Bronchus fibroblast of lung (primary cell): ENCODE measurements around the gene IBA57. TPM values are rescaled to one million over a fixed set of nuclear protein-coding genes. Genes with fewer than 3 reads are reported as not detected.

Source experiments
- total RNA-seq: library from RNA; depleted of rRNA; stranded (reverse); fragments of >200 nt; gene quantifications from 2 replicates; pipeline ENCODE4 v1.2.3, GENCODE V29; 2015

The IBA57 gene
- 1.5 and 6.6 TPM in 2 replicates for total RNA-seq

GRCh38 chr1:228165372-228166169 lies at the start of gene IBA57:
Gene IBA57 (plus strand): TSS chr1:228165804. CDS start chr1:228165817, 13 bp downstream.

GRCh38 chr1:228139931-228140723 lies 25.5 kb upstream of the IBA57 start, which contains the start of gene GUK1:
Gene GUK1 (plus strand): TSS chr1:228140279. CDS start chr1:228140303, 24 bp downstream.

GRCh38 chr1:228149406-228150119 lies 16.0 kb upstream of the IBA57 start, which contains the start of gene GJC2:
Gene GJC2 (plus strand): TSS chr1:228149930. CDS start chr1:228157759, 7,829 bp downstream.

GRCh38 chr1:228207851-228208821 lies 42.5 kb downstream of the IBA57 start, which contains the start of gene OBSCN:
Gene OBSCN (plus strand): TSS chr1:228208044. CDS start chr1:228211784, 3,740 bp downstream.

Other genes starting within 250 kb of the IBA57 start
- 0.30 and 0.50 TPM in 2 replicates for gene WNT9A, start 217.9 kb upstream of the IBA57 start, total RNA-seq
- gene WNT3A, start 158.8 kb upstream of the IBA57 start, total RNA-seq: not detected in 2 replicates
- gene ARF1, start 83.1 kb upstream of the IBA57 start, total RNA-seq: 589 and 617 TPM in 2 replicates
- 12.6 and 16.0 TPM in 2 replicates for gene C1orf35, start 62.5 kb upstream of the IBA57 start, total RNA-seq
- gene MRPL55, start 56.5 kb upstream of the IBA57 start, total RNA-seq: 101 and 141 TPM in 2 replicates
- 258 and 320 TPM in 2 replicates for gene GUK1, start 25.5 kb upstream of the IBA57 start, total RNA-seq
- 1.9 and 2.4 TPM in 2 replicates for gene GJC2, start 15.9 kb upstream of the IBA57 start, total RNA-seq
- 2.1 and 2.4 TPM in 2 replicates for gene OBSCN, start 42.2 kb downstream of the IBA57 start, total RNA-seq
- gene TRIM11, start 241.0 kb downstream of the IBA57 start, total RNA-seq: 24.7 and 27.9 TPM in 2 replicates